ENCODE results near the gene EMC6. TPM values are rescaled to one million over a fixed set of nuclear protein-coding genes. Genes with fewer than 3 reads are reported as not detected.

The EMC6 gene
- total RNA-seq, 2 donors from 2014 or later, result 12.7 to 31.8 TPM

- peaks cover 0 to 6% of the 10 kb centered on the region in 2 donors for H3K36me3 ChIP-seq
- TF ChIP-seq POLR2AphosphoS5 (IDR thresholded peaks at IDR 0.05), result no peak
- TF ChIP-seq CTCF (IDR thresholded peaks at IDR 0.05), result no peak
- no peak for TF ChIP-seq POLR2A (IDR thresholded peaks at IDR 0.05)
- intact Hi-C loops (cut with DNase I), result no loop called here
Measured at GRCh38 chr17:3715296-3715695, 46.7 kb downstream of the EMC6 start.

GRCh38 chr17:3718201-3718600 lies 49.6 kb downstream of the EMC6 start:
- WGBS, result 85% methylated on average over 4 of the region's 4 CpGs
- DNase-seq (ENCODE audit: low spot score), result no peak
- intact Hi-C loops (cut with DNase I), result no loop called here
- Histone ChIP-seq H3K4me3 (no peak overlapping the region), H3K36me3 (peaks cover 0 to 6% of the 10 kb centered on the region in 2 donors), H3K4me1 (replicated peaks) (no peaks in the 10 kb centered on the region), H3K27me3 (replicated peaks; ENCODE audit: insufficient read depth) (no peaks in the 10 kb centered on the region), H3K27ac (no peak overlapping the region), H3K9me3 (no peaks in the 10 kb centered on the region)
- TF ChIP-seq POLR2A (IDR thresholded peaks at IDR 0.05) (no peak), POLR2AphosphoS5 (IDR thresholded peaks at IDR 0.05) (no peak), CTCF (IDR thresholded peaks at IDR 0.05) (no peak)

More at GRCh38 chr17:3715296-3715695, 46.7 kb downstream of the EMC6 start:
- Histone ChIP-seq H3K27me3 (replicated peaks; ENCODE audit: insufficient read depth) (no peaks in the 10 kb centered on the region), H3K27ac (no peak overlapping the region), H3K4me1 (replicated peaks) (no peaks in the 10 kb centered on the region), H3K9me3 (no peaks in the 10 kb centered on the region), H3K4me3 (no peak overlapping the region)
- no peak for DNase-seq (ENCODE audit: low spot score)
- WGBS, result 96% methylated on average over 8 of the region's 8 CpGs

- Histone ChIP-seq H3K4me1 (replicated peaks) (peaks cover 1% of the 10 kb centered on the region), H3K27ac (no peak overlapping the region), H3K36me3 (peaks cover 0 to 6% of the 10 kb centered on the region in 2 donors), H3K27me3 (replicated peaks; ENCODE audit: insufficient read depth) (no peaks in the 10 kb centered on the region), H3K9me3 (no peaks in the 10 kb centered on the region), H3K4me3 (no peak overlapping the region)
- intact Hi-C loops (cut with DNase I), result no loop called here
- DNase-seq (ENCODE audit: low spot score), result no peak
- TF ChIP-seq POLR2AphosphoS5 (IDR thresholded peaks at IDR 0.05) (no peak), CTCF (IDR thresholded peaks at IDR 0.05) (no peak), POLR2A (IDR thresholded peaks at IDR 0.05) (no peak)
Measured at GRCh38 chr17:3719265-3719664, 50.7 kb downstream of the EMC6 start.

Other genes starting within 250 kb of the EMC6 start
- not detected for gene OR1E2, start 235.0 kb upstream of the EMC6 start, total RNA-seq
- 10 to 100 TPM in 1 of 2 donors, not detected in 1; 13.5 TPM for gene SPATA22, start 197.0 kb upstream of the EMC6 start, total RNA-seq
- gene ASPA, start 192.8 kb upstream of the EMC6 start, total RNA-seq, result 1 to 10 TPM in 1 of 2 donors, under 1 TPM in 1; 0.46 to 3.5 TPM
- gene TRPV3, start 111.0 kb upstream of the EMC6 start, total RNA-seq, result 10 to 100 TPM in 1 of 2 donors, not detected in 1; 10.5 TPM
- 10 to 100 TPM in 1 of 2 donors, 1 to 10 TPM in 1; 4.0 to 10.6 TPM for gene TRPV1, start 59.4 kb upstream of the EMC6 start, total RNA-seq
- 10 to 100 TPM; 13.6 to 25.5 TPM for gene SHPK, start 32.6 kb upstream of the EMC6 start, total RNA-seq
- gene CTNS, start 32.1 kb upstream of the EMC6 start, total RNA-seq, result 10 to 100 TPM; 26.9 to 51.2 TPM
- gene TAX1BP3, start 234 bp upstream of the EMC6 start, total RNA-seq, result 100 to 1,000 TPM; 171 to 270 TPM
- 1 to 10 TPM in 1 of 2 donors, not detected in 1; 6.3 TPM for gene P2RX5, start 27.3 kb downstream of the EMC6 start, total RNA-seq
- 1 to 10 TPM; 1.0 to 3.9 TPM for gene HASPIN, start 55.1 kb downstream of the EMC6 start, total RNA-seq
- gene ITGAE, start 132.4 kb downstream of the EMC6 start, total RNA-seq, result 10 to 100 TPM; 16.2 to 27.6 TPM
- 100 to 1,000 TPM in 1 of 2 donors, 10 to 100 TPM in 1; 14.8 to 370 TPM for gene NCBP3, start 177.4 kb downstream of the EMC6 start, total RNA-seq
- gene CAMKK1, start 224.2 kb downstream of the EMC6 start, total RNA-seq, result 10 to 100 TPM in 1 of 2 donors, 1 to 10 TPM in 1; 2.0 to 12.8 TPM
- 10 to 100 TPM in 1 of 2 donors, 1 to 10 TPM in 1; 3.8 to 22.5 TPM for gene P2RX1, start 247.7 kb downstream of the EMC6 start, total RNA-seq